ENCODE data around the gene ZNF212. TPM values are rescaled to one million over a fixed set of nuclear protein-coding genes. Genes with fewer than 3 reads are reported as not detected.

Gene ZNF212
- total and polyA plus RNA-seq, 9 of the 15 experiments (the other 6 are each of a cell fraction or from before 2014, with no cell fraction given): 1.8 to 21.4 (median 7.2) TPM

- TF ChIP-seq ZFP30 (CRISPR knock-in tag; IDR thresholded peaks at IDR 0.05; ENCODE audit: borderline replicate concordance): no peak
- no peak for TF ChIP-seq CGGBP1 (CRISPR knock-in tag; IDR thresholded peaks at IDR 0.05)
- no peak for TF ChIP-seq TBL1XR1 (IDR thresholded peaks at IDR 0.05; ENCODE audit: low read length in 2 of 2)
- TF ChIP-seq ZNF766 (CRISPR knock-in tag; conservative IDR thresholded peaks at IDR 0.05): no peak
- POLR2A ChIA-PET: interaction anchor here (0.6 kb wide), 1 partner anchor 12 kb away, joined by 3 read pairs; no protein-coding TSS in a partner anchor
- no peak for DNase-seq (ENCODE audit: extremely low read depth in 1 of 4, low spot score in 3 of 4)
- no peak for ATAC-seq
- Histone ChIP-seq H3K27ac (ENCODE audit: extremely low read depth, low read depth, low read length) (no peak overlapping the region), H3K27me3 (ENCODE audit: control insufficient read depth in 2 of 2, insufficient read depth in 2 of 2, low read length in 2 of 2) (peaks cover 4 to 51% of the 10 kb centered on the region in 2 experiments; a peak in 3 of 5 replicates), H3K9me3 (replicated peaks; ENCODE audit: control insufficient read depth, insufficient read depth, low read depth, low read length) (no peaks in the 10 kb centered on the region), H3K4me1 (replicated peaks in 1 of 2; ENCODE audit: control insufficient read depth in 2 of 2, insufficient read depth in 2 of 2, low read length in 2 of 2) (peaks cover 0 to 5% of the 10 kb centered on the region in 2 experiments; a peak in 1 of 5 replicates), H3K36me3 (ENCODE audit: control insufficient read depth, insufficient read depth, low read length) (no peaks in the 10 kb centered on the region), H3K4me3 (no peak overlapping the region), H4K20me1 (replicated peaks; ENCODE audit: control insufficient read depth, insufficient read depth, low read length) (0 out of 2 replicates have a peak, but pooled peaks cover 5% of the 10 kb centered on the region), H3K79me2 (ENCODE audit: control insufficient read depth, insufficient read depth, low read length) (no peaks in the 10 kb centered on the region), H3K9me1 (ENCODE audit: control insufficient read depth, insufficient read depth, low read length) (peaks cover 4% of the 10 kb centered on the region), H3K4me2 (ENCODE audit: insufficient read depth, low read length) (no peak overlapping the region), H2AFZ (ENCODE audit: low read depth, low read length) (no peak overlapping the region), H3K9ac (ENCODE audit: insufficient read depth in 1 of 2, low read depth in 2 of 2, low read length in 2 of 2) (no peak overlapping the region)
- in situ Hi-C loops (cut with MboI) (no loop called here), intact Hi-C loops (cut with micrococcal nuclease) (no loop called here)
- BruUV-seq (replicated peaks): no TSS peak
- FAIRE-seq: no peak
- 8% methylated on average over 5 of the region's 5 CpGs for WGBS (ENCODE audit: insufficient coverage, low coverage, missing lambda C conversion rate)
- CTCF ChIA-PET (ENCODE audit: low intra/inter-chr PET ratio): no interaction called here
Measured at GRCh38 chr7:149297034-149297755, 57.7 kb downstream of the ZNF212 start.

Data from K562 (cell line).